ENCODE data around the gene SULT1C4.

Gene SULT1C4

GRCh38 chr2:108369153-108369552, 8.6 kb upstream of the SULT1C4 start:
- no peak for DNase-seq (ENCODE audit: low read depth in 2 of 2, low spot score in 1 of 2)

DNA sequence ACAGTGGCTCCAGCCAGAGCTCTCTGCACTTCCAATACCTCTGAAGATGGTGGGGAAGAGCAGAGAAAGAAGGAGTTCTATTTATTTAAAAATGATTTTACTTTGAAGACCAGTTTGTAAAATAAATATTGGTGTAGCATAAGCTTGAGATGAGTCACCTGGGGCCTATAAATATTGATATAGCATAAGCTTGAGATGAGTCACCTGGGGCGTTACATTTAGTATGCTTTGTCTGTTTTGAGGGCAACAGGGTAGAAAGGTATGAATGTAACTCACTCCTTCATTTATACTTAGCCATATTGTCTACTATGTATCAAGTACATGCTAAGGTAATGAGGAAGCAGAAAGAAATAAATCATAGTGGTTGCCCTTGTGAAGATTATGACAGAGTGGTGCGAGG, 7.7 kb upstream of the SULT1C4 start:
- DNase-seq (ENCODE audit: low read depth in 2 of 2, low spot score in 1 of 2), result no peak

- no peak for DNase-seq (ENCODE audit: low read depth in 2 of 2, low spot score in 1 of 2)
Measured at GRCh38 chr2:108376774-108377173, 980 bp upstream of the SULT1C4 start.

- DNase-seq (ENCODE audit: low read depth in 2 of 2, low spot score in 1 of 2), result no peak
Measured at GRCh38 chr2:108377401-108377800, 353 bp upstream of the SULT1C4 start.

- DNase-seq (ENCODE audit: low read depth in 2 of 2, low spot score in 1 of 2), result no peak
Measured at GRCh38 chr2:108378851-108379250, 1.1 kb downstream of the SULT1C4 start.

GRCh38 chr2:108382196-108382595, 4.4 kb downstream of the SULT1C4 start:
- no peak for DNase-seq (ENCODE audit: low read depth in 2 of 2, low spot score in 1 of 2)

- no peak for DNase-seq (ENCODE audit: low read depth in 2 of 2, low spot score in 1 of 2)
Measured at GRCh38 chr2:108383146-108383830, 5.5 kb downstream of the SULT1C4 start.

- no peak for DNase-seq (ENCODE audit: low read depth in 2 of 2, low spot score in 1 of 2)
Measured at GRCh38 chr2:108384662-108385393, 7.1 kb downstream of the SULT1C4 start.

GRCh38 chr2:108385411-108386071, 7.8 kb downstream of the SULT1C4 start:
- DNase-seq (ENCODE audit: low read depth in 2 of 2, low spot score in 1 of 2), result no peak

- no peak for DNase-seq (ENCODE audit: low read depth in 2 of 2, low spot score in 1 of 2)
Measured at GRCh38 chr2:108388045-108388444, 10.3 kb downstream of the SULT1C4 start.

GRCh38 chr2:108390340-108390739, 12.6 kb downstream of the SULT1C4 start:
- no peak for DNase-seq (ENCODE audit: low read depth in 2 of 2, low spot score in 1 of 2)

DNA sequence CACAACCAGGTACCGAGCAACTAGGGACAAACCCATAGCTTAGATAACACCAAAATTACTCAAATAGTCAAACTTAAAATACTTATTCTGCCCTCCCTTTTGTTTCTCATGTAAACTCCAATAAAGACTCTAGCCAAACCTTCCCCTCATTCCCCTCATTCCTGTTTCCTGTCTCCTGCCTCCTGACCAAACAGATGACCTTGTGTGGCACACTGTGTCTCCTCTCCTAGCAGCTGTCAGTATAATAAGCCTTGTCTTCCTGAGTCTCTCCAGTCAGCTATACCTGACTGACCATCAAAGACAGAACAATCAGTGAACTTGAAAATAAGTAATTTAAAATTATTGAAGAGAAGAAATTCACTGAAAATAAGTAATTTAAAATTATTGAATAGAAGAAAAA, 14.3 kb downstream of the SULT1C4 start:
- no peak for DNase-seq (ENCODE audit: low read depth in 2 of 2, low spot score in 1 of 2)

DNA sequence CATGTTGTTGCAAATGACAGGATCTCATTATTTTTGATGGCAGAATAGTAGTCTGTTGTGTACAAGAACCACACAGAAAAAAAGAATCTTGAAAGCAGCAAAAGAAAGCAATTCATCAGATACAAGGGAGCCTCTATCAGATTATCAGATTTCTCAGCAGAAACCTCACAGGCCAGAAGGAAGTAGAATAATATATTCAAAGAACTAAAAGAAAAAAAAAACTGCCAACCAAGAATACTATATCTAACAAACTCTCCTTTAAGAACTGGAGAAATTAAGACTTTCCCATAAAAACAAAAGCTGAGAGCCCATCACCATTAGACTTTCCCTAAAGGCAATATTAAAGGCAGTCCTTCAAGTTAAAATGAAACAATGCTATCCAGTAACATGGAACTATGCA, 15.4 kb downstream of the SULT1C4 start:
- no peak for DNase-seq (ENCODE audit: low read depth in 2 of 2, low spot score in 1 of 2)

GRCh38 chr2:108395155-108395554, 17.4 kb downstream of the SULT1C4 start:
- DNase-seq (ENCODE audit: low read depth in 2 of 2, low spot score in 1 of 2), result no peak

DNA sequence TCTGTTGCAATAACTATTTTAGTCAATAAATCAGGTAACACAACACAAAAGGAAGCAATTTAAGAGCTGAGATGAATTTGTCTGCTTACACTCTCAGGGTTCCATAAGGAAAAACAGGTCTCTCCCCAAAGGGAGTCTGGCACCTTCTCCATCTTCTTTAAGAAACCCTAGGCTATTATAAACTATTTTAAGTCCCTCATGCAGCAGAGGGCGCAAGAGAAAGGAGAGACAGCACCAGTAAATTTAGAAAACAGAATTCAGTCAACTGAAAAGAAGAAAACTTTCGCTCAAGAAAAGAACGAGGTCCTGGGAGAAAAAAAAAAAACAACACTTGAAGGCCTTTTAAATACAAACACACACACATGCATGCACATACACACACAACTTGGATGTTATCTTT, 19.1 kb downstream of the SULT1C4 start:
- DNase-seq (ENCODE audit: low read depth in 2 of 2, low spot score in 1 of 2), result no peak

DNA sequence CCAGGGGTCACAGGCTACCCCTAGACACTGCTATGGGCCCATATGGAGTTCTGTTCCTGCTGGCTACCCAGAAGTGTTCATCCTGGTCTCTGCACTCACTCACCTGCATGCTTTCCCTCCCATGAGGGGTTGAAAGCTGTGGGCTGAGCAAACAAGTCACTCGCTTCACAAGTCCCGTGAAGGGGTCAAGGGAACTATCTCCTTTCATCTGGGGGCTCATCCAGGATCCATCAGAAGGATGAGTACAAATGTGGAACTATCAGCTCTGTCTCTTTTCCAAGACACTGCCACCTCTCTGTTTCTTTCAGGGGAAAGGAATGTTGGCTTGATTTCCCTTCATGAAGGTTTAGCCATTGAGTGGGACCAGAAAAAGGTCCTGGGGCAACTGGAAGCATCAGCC, 21.7 kb downstream of the SULT1C4 start:
- no peak for DNase-seq (ENCODE audit: low read depth in 2 of 2, low spot score in 1 of 2)

GRCh38 chr2:108401800-108402199, 24.0 kb downstream of the SULT1C4 start:
- DNase-seq (ENCODE audit: low read depth in 2 of 2, low spot score in 1 of 2), result no peak

- DNase-seq (ENCODE audit: low read depth in 2 of 2, low spot score in 1 of 2), result no peak
Measured at GRCh38 chr2:108403494-108403893, 25.7 kb downstream of the SULT1C4 start.

GRCh38 chr2:108404784-108405397, 27.1 kb downstream of the SULT1C4 start:
- no peak for DNase-seq (ENCODE audit: low read depth in 2 of 2, low spot score in 1 of 2)

DNA sequence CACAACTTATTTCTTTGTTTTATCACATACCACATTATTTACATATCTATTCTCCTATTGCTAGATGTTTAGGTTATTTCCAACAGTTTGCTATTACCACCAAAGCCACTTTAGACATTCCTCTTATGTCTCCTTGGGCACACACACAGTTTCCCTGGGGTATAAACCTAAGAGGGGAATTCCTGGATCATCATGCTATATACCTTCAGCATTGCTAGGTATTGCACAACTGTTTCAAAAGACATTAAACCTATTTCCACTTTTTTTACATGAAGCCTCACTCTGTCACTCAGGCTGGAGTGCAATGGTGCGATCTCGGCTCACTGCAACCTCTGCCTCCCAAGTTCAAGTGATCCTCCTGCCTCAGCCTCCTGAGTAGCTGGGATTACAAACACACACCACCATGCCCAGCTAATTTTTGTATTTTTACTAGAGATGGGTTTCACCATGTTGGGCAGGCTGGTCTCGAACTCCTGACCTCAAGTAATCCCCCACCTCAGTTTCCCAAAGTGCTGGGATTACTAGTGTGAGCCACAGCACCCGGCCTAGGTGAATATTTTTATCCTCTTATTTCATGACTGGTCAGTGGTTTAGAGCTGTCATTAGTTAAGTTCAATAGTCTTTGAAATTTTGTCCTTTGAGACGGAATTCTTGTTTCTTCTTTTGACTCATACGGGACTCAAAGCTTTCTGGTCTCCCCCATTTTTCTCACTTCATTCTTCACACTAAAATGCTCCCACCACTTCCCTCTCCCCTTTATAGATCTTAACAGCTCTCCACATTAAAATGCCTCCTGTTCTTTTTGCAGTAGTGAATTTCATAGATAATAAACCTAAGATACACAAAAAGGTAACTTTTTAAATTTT, 30.3 kb downstream of the SULT1C4 start:
- no peak for DNase-seq (ENCODE audit: low read depth in 2 of 2, low spot score in 1 of 2)

- no peak for DNase-seq (ENCODE audit: low read depth in 2 of 2, low spot score in 1 of 2)
Measured at GRCh38 chr2:108409768-108410167, 32.0 kb downstream of the SULT1C4 start.

All from stimulated activated CD8-positive, alpha-beta memory T cell treated with anti-CD3 and anti-CD28 coated beads, Interleukin-4, amount 100 ng/mL, for 4 hours (primary cell).